Limb (tissue), 2 donors: Measurements from ENCODE around the gene SALL3.

Source experiments
- DNase-seq, 2 donors: peaks; one replicate each; pipeline ENCODE4 v3.0.0-alpha.2; 2016; ENCODE audit errors: extremely low spot score in 2 of 2

The SALL3 gene

GRCh38 chr18:79000997-79001396 lies 21.4 kb downstream of the SALL3 start:
- no peak for DNase-seq

GRCh38 chr18:79005653-79006052 lies 26.0 kb downstream of the SALL3 start:
- DNase-seq, result no peak

GRCh38 chr18:79006106-79006795 lies 26.6 kb downstream of the SALL3 start:
- no peak for DNase-seq

- DNase-seq, result no peak
Measured at GRCh38 chr18:79007440-79007839, 27.8 kb downstream of the SALL3 start.

- DNase-seq, result peak in 1 of 2 donors; percentile 18
Measured at GRCh38 chr18:79008356-79008940, 28.8 kb downstream of the SALL3 start.

- DNase-seq, result no peak
Measured at GRCh38 chr18:79010802-79011201, 31.2 kb downstream of the SALL3 start.

GRCh38 chr18:79011300-79011870 lies 31.8 kb downstream of the SALL3 start:
- no peak for DNase-seq

- peak in 1 of 2 donors; percentile 12 for DNase-seq
Measured at GRCh38 chr18:79013869-79014268, 34.3 kb downstream of the SALL3 start.

- no peak for DNase-seq
Measured at GRCh38 chr18:79018911-79019310, 39.3 kb downstream of the SALL3 start.

- no peak for DNase-seq
Measured at GRCh38 chr18:79019881-79020280, 40.3 kb downstream of the SALL3 start.

- DNase-seq, result no peak
Measured at GRCh38 chr18:79022603-79023002, 43.0 kb downstream of the SALL3 start.

GRCh38 chr18:79026491-79026890 lies 46.9 kb downstream of the SALL3 start:
- no peak for DNase-seq

GRCh38 chr18:79030680-79031079 lies 51.1 kb downstream of the SALL3 start:
- DNase-seq, result no peak

GRCh38 chr18:79042276-79042675 lies 62.7 kb downstream of the SALL3 start:
- no peak for DNase-seq

GRCh38 chr18:79043288-79043687 lies 63.7 kb downstream of the SALL3 start:
- DNase-seq, result no peak

GRCh38 chr18:79046522-79046921 lies 66.9 kb downstream of the SALL3 start:
- DNase-seq, result no peak

GRCh38 chr18:79047556-79048244 lies 68.1 kb downstream of the SALL3 start:
- no peak for DNase-seq

GRCh38 chr18:79048245-79048632 lies 68.6 kb downstream of the SALL3 start:
- DNase-seq, result no peak

GRCh38 chr18:79049506-79049905 lies 69.9 kb downstream of the SALL3 start:
- no peak for DNase-seq
